Limb (tissue), 2 donors: Measurements from ENCODE around the gene FXYD4.
"Not testable (repeated sequence)": the region's sequence is repeated elsewhere in the genome, so short reads cannot be mapped to it uniquely, and the experiment has no call there.

Source experiments
- DNase-seq, 2 donors: peaks; one replicate each; pipeline ENCODE4 v3.0.0-alpha.2; 2016; ENCODE audit errors: extremely low spot score in 2 of 2

FXYD4 gene, protein sequence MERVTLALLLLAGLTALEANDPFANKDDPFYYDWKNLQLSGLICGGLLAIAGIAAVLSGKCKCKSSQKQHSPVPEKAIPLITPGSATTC

DNA sequence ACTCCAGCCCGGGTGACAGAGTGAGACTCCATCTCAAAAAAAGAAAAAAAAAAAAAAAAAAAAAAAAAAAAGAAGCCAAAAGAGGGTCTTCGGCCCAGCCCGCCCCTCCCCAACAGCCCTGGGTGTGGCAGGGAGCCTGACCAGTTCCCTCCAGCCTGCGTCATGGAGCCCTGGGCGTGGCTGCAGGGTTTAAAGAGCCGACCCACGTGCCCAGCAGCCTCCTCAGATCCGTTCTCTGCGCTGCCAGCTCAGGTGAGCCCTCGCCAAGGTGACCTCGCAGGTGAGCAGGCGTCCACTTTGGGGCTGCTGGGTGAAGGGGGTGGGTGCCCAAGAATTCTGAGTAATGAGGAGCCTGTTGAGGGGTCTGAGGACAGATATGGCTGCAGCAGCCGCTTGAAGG is at the start of gene FXYD4:
Gene FXYD4, plus strand, starts transcription at position 219 of the 400 bp plus-strand sequence. CDS start 2,111 bp downstream, outside the sequence.
- DNase-seq: no peak

DNA sequence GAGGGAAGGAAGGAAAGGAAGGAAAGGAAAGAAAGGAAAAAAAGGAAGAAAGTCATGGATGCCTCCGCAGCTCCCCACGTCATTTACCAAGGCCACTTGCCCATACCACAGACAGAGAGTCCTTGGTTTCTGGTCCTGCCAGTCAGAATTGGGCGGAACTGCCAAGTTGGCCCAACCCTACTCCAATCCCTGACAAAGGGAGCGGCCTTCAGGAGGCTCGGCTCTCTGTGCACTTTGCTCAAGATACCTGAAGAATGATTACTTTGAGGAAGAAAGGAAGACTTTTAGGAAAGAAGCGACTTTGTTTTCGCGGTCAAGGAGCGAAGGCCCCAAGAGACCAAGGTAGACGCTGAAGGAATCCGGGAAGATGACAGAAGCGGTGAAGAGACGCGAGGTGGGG is 49.1 kb upstream of the FXYD4 start:
- no peak for DNase-seq

DNA sequence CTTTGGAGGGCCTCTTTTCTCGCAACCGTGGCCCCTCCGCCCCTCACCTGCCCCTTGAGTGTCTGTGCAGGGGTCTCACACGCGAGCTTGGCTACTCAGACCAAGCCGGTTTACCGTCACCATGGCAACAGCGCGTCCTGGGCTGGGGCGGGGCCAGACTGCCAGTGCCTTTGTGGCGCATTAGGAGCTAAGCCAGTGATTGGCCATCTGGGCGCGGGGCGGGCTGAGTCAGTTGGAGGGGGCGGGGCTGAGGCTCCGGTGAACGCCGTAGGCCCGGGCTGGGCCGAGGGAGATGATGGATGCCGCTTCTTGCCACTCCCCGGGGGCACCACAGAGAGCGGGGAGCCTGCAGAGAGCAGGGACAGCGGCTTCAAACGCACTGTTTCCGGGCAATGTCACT is 48.7 kb upstream of the FXYD4 start:
- peak; percentile 90 to 96 for DNase-seq

DNA sequence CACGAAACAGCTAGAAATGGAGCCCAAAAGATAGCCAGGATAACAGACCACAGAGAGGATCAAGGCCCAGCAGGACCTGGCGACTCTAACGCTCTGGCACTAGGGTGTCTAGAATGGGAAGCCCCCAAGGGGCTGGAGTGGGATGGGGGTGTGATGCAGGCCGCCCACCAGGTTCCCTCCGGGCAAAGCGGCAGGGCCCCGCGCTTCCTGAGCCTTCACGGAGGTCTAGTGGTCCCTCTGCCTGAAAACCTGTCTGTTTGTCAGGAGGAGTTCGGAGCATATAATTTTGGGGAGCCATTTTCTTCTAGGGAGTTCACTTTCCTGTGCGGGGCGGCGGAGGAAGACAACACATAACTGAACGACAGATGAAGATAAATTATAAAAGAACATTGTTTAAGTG is 48.2 kb upstream of the FXYD4 start:
- DNase-seq: no peak

DNA sequence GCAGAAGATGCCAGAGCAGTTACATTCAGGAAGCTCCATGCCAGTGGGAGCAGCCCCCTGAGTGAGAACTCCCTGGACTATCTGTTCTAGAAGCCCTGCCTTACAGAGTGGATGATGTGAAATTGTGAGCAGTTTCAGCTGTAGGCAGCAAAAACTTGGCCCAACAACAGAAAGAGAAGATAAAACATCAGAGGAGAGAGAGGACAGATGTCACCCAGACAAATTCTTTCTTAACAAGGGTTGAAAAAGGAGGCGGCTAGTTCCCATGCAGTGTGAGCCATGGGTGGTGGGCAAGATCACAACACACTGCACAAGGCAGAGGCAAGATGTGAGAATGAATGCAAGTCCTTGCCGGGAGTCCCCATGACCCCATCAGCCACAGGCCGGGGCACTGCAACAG is 46.6 kb upstream of the FXYD4 start:
- DNase-seq: no peak

DNA sequence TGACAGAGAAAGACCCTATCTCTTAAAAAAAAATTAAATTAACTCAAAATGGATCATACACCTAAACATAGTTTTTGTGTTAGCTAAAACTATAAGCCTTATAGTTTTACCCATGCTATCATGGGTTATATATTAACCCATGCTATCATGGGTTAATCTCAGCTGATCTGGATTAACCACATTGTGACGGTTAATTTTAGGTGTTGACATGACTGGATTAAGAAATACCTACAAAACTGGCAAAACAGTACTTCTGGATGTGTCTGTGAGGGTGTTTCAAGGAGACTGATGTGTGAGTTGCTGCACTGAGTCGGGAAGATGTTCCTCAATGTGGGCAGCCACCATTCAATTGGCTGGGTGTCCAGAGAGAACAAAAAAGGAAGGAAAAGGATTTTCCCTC is 44.3 kb upstream of the FXYD4 start:
- no peak for DNase-seq

DNA sequence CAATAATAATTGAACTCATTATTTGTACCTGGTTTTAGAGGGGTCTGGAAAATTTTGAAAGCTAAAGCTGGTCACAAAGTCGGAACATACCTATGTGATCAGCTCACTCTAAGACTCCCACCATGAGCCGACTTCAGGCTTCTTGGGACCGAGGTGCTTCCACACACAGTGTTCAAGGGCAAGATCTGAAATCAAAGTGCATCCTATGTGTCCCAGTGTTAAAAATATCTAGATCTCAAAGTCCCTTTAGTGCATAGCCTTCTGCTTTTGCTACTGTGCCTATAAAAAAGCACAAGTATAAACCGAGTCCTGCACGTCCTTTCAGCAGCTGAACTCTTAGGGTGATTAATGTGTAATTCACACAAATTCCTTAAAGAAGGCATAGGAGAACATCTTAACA is 43.5 kb upstream of the FXYD4 start:
- no peak for DNase-seq

DNA sequence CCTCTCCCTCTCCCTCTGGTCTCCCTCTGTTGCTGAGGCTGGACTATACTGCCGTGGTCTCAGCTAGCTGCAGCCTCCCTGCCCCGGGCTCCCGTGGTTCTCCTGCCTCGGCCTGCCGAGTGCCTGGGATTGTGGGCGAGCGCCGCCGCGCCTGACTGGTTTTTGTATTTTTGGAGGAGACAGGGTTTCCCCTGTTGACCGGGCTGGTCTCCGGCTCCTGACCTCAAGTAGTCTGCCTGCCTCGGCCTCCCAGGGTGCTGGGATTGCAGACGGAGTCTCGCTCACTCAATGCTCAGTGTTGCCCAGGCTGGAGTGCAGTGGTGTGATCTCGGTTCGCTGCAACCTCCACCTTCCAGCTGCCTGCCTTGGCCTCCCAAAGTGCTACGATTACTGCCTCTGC is 42.6 kb upstream of the FXYD4 start:
- not testable (repeated sequence) for DNase-seq

DNA sequence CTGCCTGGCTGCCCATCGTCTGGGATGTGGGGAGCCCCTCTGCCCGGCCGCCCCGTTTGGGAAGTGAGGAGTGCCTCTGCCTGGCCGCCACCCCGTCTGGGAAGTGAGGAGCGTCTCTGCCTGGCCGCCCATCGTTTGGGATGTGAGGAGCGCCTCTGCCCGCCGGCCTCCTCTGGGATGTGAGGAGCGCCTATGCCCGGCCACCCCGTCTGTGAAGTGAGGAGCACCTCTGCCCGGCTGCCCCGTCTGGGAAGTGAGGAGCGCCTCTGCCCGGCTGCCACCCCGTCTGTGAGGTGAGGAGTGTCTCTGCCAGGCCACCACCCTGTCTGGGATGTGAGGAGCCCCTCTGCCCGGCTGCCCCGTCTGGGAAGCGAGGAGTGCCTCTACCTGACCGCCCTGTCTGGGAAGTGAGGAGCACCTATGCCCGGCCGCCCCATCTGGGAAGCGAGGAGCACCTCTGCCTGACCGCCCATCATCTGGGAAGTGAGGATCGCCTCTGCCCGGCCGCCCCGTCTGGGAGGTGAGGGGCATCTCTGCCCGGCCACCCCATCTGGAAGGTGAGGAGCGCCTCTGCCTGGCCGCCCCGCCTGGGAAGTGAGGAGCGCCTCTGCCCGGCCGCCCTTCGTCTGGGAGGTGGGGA is 42.1 kb upstream of the FXYD4 start:
- not testable (repeated sequence) for DNase-seq

DNA sequence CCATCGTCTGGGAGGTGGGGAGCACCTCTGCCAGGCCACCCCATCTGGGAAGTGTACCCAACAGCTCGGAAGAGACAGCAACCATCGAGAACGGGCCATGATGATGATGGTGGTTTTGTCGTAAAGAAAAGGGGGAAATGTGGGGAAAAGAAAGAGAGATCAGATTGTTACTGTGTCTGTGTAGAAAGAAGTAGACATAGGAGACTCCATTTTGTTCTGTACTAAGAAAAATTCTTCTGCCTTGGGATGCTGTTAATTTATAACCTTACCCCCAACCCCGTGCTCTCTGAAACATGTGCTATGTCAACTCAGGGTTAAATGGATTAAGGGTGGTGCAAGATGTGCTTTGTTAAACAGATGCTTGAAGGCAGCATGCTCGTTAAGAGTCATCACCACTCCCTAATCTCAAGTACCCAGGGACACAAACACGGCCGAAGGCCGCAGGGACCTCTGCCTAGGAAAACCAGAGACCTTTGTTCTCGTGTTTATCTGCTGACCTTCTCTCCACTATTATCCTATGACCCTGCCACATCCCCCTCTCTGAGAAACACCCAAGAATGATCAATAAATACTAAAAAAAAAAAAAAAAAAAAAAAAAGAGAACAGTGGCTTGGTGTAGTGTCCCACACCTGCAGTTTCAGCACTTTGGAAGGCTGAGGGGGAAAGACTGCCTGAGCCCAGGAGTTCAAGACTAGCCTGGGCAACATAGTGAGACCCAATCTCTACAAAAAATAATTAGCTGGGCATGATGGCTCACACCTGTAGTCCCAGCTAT is 41.2 kb upstream of the FXYD4 start:
- DNase-seq: not testable (repeated sequence)

DNA sequence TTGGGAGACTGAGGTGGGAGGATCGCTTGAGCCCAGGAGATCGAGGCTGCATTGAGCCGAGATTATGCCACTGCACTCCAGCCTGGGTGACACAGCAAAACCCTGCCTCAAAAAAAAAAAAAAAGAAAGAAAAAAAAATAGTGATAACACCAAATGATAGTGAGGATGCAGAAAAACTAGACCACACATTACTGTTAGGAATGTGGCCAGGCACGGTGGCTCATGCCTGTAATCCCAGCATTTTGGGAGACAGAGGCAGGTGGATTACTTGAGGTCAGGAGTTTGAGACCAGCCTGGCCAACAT is 40.7 kb upstream of the FXYD4 start:
- DNase-seq: not testable (repeated sequence)

DNA sequence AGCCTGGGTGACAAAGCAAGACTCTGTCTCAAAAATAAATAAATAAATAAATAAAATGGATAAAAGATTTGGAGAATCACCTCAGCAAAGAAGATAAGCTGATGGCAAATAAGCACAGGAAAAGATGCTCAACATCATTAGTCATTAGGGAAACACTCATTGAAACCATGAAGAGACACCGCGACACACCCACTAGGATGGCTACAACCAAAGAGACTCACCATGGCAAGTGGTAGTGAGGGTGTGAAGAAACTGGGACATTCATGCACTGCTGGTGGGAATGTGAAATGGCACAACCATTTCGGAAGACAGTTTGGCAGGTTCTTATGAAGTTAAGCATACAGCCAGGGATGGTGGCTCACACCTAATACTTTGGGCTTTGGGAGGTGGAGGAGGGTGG is 37.8 kb upstream of the FXYD4 start:
- DNase-seq: no peak

DNA sequence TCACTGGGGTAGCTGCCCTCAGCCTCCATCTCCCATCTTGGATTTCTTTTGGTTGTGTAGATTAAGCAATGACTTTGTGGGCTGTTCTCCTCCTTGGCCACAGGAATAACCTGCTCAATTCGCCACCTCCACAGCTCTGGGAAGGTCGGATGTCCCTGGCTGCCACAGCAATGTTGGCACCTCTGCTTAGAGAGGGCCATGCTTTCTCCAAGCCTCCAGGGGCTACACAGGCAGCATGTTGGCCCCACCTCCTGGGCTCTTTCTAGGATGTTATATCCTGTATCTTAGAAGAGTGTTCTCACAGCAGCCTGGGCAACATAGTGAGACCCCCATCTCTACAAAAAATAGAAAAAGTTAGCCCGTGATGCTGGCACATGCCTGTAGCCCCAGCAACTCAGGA is 35.4 kb upstream of the FXYD4 start:
- no peak for DNase-seq

DNA sequence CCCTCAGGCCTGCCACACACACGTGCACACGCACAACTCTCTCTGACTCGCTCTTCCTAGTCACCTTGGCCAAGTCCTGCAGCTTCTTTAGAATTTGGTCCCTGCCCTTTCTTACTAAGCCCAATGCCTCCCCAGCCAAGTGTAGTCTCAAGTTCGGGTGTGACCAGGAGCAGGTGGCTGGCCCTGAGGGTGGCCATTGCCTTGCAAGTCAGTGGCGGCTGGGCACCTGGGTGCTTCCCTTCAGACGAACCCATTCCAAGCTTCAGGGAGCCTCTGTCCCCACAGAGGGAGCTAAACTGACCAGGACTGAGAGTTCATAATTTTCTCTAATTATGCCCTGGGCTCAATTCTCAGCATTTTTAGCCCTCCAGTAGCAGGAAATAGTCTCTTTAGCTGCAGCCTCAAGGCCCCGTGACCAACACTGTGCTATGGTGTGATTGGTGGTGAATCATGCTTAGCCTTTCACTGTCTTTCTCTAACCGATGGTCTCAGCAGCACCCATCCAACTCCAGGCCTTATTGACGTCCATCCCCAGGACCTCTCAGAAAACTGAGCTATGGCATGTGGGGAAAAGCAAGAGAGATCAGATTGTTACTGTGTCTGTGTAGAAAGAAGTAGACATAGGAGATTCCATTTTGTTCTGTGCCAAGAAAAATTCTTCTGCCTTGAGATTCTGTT is 34.7 kb upstream of the FXYD4 start:
- no peak for DNase-seq

DNA sequence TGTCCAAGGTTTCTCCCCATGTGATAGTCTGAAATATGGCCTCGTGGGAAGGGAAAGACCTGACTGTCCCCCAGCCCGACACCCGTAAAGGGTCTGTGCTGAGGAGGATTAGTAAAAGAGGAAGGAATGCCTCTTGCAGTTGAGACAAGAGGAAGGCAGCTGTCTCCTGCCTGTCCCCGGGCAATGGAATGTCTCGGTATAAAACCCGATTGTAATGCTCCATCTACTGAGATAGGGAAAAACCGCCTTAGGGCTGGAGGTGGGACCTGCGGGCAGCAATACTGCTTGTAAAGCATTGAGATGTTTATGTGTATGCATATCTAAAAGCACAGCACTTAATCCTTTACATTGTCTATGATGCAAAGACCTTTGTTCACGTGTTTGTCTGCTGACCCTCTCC is 33.9 kb upstream of the FXYD4 start:
- not testable (repeated sequence) for DNase-seq

DNA sequence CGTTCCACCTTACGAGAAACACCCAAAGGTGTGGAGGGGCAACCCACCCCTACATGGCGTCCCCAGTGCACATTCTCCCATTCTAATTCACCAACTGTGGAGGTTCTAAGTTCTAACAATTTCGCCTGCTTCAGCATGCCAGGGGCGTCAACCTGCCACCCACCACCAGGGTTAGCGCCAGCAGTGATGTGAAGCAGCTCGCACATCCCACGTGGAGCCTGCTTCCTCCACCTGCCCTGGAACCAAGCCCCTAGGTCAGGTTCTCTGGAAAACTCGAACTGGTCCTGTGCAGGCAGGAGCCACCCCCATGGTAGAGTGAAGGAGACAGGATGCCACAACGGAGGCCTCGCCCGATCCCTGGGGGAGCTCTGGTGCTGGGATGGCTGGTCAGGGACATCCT is 33.3 kb upstream of the FXYD4 start:
- no peak for DNase-seq

DNA sequence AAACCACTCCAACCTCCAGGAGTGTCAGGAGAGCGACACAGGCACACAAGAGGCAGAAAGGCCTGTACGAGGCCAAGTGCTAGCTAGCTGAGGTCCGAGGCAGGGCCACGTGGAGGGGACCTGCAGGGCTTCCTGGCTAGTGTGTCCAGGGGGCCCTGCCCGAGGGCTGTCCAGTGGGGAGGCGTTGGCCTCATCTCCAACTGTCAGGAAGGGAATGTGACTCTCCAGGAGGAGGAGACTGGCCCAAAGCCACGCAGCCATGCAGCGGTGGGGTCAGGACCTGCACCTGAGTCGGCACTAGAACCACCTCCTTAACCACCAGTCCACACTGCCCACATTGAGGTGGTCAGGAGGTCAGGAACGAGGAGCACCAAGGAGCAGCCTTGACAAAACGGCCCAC is 32.3 kb upstream of the FXYD4 start:
- DNase-seq: no peak

DNA sequence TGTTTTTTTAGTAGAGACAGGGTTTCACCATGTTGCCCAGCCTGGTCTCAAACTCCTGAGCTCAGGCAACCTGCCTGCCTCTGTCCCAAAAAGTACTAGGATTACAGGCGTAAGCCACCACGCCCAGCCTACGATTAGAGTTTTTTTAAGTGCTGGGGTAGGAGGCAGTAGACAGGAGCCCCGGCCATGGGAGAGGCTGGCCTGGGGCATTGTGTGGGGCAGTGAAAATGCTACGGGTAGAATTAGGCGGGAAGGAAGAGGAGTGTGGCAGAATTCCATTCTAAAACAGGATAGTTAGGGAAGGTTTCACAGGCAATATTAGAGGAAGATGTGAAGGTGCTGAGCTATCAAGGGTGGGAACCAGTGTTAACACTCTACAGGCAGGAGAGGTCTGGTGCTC is 31.3 kb upstream of the FXYD4 start:
- DNase-seq: no peak

DNA sequence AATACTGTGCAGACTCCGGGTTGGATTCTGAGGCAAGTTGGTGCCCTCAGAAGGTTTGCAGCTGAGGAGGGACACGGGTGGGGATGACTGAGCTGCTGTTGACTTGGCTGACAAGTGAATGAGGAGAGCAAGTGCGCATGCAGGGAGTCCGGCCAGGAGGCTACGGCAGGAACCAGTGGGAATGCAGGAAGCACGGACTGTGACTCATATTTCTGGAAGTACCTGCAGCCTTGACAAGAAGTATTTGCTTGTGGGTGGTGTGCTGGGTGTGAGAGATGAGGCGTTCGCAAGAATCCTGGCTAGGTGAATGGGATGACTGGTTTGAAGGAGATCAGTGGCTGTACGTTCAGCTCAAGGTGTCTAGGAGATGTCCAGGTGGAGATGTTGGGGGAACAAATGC is 30.8 kb upstream of the FXYD4 start:
- no peak for DNase-seq

DNA sequence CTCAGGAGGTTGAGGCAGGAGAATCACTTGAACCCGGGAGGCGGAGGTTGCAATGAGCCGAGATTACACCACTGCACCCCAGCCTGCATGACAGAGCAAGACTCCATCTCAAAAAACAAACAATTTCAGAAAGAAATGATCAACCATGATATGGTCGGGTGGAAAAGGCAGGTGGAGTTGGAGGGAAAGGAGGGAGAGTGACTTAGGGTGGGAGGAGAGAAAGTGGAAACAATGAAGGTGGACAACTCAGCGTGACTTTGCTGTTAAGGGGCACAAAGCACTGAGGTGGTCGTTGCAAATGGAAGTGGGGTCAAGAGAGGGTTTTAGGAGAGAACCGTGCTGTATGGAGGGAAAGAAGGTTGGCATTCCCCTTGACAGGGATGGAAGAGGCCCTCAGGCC is 30.0 kb upstream of the FXYD4 start:
- no peak for DNase-seq

DNA sequence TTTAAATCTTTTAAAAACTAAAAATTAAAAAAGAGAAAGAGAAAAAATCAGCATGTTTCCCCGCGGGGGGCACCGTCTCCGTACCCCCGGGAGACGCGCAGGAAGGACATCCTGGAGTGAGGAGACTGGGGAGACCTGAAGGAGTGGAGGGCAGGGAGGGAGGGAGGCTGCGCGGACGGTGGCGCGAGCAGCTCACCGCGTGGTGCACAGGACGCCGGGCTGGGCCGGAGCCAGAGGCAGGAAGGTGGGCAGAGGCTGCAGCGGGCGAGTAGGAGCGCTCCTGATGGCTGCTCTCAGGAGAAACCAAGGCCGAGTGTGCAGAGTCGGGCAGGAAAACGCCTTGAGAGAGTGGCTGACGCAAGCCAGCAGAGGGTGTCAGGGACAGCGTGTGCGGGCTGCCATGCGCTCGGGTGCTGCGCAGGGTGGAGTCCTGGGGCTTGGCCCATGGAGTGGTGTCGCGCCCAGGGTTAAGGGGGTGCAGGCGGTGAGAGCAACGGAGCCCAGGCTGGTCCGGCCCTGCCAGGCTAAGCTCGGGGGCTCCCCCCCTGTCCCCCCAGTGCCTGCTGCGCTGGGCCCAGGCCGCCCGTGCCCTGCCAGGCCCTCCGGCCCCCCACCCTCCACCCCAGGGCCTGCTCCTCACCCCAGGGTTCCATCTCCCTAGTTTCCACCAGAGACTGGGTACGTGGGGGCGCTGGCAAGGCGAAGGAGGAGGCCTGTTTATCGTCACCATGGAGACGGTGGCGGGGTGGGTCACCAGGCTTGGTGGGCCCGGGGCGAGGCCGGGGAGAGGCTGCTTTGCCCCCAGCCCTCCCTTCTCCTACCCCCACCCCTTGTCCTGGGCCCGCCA is 28.9 kb upstream of the FXYD4 start:
- no peak for DNase-seq

DNA sequence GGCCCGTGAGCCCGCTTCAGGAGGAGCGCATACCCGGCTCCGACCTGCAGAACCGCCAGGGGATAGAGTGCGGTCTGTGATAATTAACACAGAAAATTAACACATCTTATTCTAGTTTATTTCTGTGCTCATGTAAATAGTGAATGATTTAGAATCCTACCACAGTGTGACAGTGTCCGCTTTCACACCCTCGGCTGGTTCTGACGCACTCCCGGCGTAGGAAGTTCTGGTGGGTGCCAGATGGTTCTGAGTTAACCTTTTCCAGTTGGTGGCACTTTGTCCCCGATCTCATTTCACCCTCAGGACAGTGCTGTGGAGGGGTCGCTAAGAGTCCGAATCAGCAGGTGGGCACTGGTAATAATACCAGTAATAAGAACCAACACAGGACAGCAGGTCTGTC is 28.3 kb upstream of the FXYD4 start:
- no peak for DNase-seq
